SK-N-SH treated with all-trans-retinoic acid at 6 μM for 48 hours (cell line): ENCODE measurements around the gene JARID2.

ENCODE experiments used
- ARNTL ChIP-seq: fragments of 450-650 bp; formaldehyde crosslinking; IDR thresholded peaks from 2 replicates; pipeline ENCODE4 v1.5.0; 2020; ENCODE audit warnings: low read depth, mild to moderate bottlenecking, moderate library complexity, borderline replicate concordance
- ESRRG ChIP-seq: fragments of 250-450 bp; sonication (Bioruptor Pico); IDR thresholded peaks from 2 replicates; pipeline ENCODE4 v1.6.1; 2021; ENCODE audit warnings: mild to moderate bottlenecking
- PPARA ChIP-seq: fragments of 250-450 bp; sonication (Bioruptor Pico); IDR thresholded peaks from 2 replicates; pipeline ENCODE4 v1.5.0; 2020; ENCODE audit warnings: mild to moderate bottlenecking, borderline replicate concordance
- RARB ChIP-seq: fragments of 250-450 bp; sonication (Bioruptor Pico); IDR thresholded peaks from 2 replicates; pipeline ENCODE4 v1.8.0; 2021; ENCODE audit warnings: mild to moderate bottlenecking, moderate library complexity
- TCF4 ChIP-seq: fragments of 250-450 bp; sonication (Bioruptor Pico); IDR thresholded peaks from 2 replicates; pipeline ENCODE4 v1.8.0; 2021; ENCODE audit warnings: mild to moderate bottlenecking, moderate library complexity, borderline replicate concordance
- TOX ChIP-seq: fragments of 250-450 bp; sonication (Bioruptor Pico); IDR thresholded peaks from 2 replicates; pipeline ENCODE4 v1.8.0; 2021; ENCODE audit warnings: mild to moderate bottlenecking, moderate library complexity, borderline replicate concordance
- ZC3H10 ChIP-seq: fragments of 250-450 bp; sonication (Bioruptor Pico); IDR thresholded peaks from 2 replicates; pipeline ENCODE4 v1.5.1; 2021; ENCODE audit warnings: mild to moderate bottlenecking, moderate library complexity
- ZFP30 ChIP-seq: fragments of 450-650 bp; formaldehyde crosslinking; IDR thresholded peaks from 2 replicates; pipeline ENCODE4 v1.5.0; 2022; ENCODE audit warnings: mild to moderate bottlenecking, moderate library complexity
- ZNF70 ChIP-seq: fragments of 450-650 bp; formaldehyde crosslinking; IDR thresholded peaks from 2 replicates; pipeline ENCODE4 v1.5.0; 2020; ENCODE audit warnings: mild to moderate bottlenecking, moderate library complexity
- TF ChIP-seq, protein P1 (sequence below): fragments of 250-450 bp; sonication (Bioruptor Pico); IDR thresholded peaks from 2 replicates; pipeline ENCODE4 v1.8.0; 2020; ENCODE audit warnings: mild to moderate bottlenecking, moderate library complexity, borderline replicate concordance
- TF ChIP-seq, protein P2 (sequence below): fragments of 250-450 bp; sonication (Bioruptor Pico); IDR thresholded peaks from 2 replicates; pipeline ENCODE4 v1.5.1; 2020; ENCODE audit warnings: low read depth, mild to moderate bottlenecking, moderate library complexity
- TF ChIP-seq, protein P3 (sequence below): fragments of 250-450 bp; sonication (Bioruptor Pico); IDR thresholded peaks from 2 replicates; pipeline ENCODE4 v1.5.1; 2021; ENCODE audit warnings: mild to moderate bottlenecking, moderate library complexity
- TF ChIP-seq, protein P4 (sequence below): fragments of 250-450 bp; sonication (Bioruptor Pico); IDR thresholded peaks from 2 replicates; pipeline ENCODE4 v1.5.0; 2020; ENCODE audit warnings: mild to moderate bottlenecking, moderate library complexity
- TF ChIP-seq, protein P5 (sequence below): fragments of 250-450 bp; sonication (Bioruptor Pico); IDR thresholded peaks from 2 replicates; pipeline ENCODE4 v1.8.0; 2021; ENCODE audit warnings: low read depth, mild to moderate bottlenecking, moderate library complexity, borderline replicate concordance

DNA sequence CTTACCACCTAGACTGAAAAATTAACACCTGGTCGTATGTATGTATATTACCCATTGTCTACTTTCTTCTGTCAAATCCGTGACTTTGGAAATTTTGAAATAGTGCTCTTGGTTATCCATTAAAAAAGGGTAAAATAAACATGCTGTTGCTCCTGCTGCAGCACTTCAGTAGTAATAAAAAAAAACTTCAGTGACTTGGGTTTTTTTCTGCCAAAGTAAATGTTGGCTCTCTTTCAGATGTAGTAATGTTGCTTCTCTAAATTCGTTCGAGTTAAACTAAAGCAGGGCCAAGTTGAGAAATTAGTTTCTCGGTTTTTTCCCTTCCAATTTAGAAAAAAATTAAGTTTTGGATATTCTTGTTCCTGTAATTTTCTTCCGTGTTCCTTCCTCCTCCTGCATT, 34.2 kb downstream of the JARID2 start:
- TF ChIP-seq ESRRG (CRISPR knock-in tag): no peak
- no peak for TF ChIP-seq ZFP30 (CRISPR knock-in tag)
- no peak for TF ChIP-seq ZC3H10 (CRISPR knock-in tag)
- TF ChIP-seq, protein P1, sequence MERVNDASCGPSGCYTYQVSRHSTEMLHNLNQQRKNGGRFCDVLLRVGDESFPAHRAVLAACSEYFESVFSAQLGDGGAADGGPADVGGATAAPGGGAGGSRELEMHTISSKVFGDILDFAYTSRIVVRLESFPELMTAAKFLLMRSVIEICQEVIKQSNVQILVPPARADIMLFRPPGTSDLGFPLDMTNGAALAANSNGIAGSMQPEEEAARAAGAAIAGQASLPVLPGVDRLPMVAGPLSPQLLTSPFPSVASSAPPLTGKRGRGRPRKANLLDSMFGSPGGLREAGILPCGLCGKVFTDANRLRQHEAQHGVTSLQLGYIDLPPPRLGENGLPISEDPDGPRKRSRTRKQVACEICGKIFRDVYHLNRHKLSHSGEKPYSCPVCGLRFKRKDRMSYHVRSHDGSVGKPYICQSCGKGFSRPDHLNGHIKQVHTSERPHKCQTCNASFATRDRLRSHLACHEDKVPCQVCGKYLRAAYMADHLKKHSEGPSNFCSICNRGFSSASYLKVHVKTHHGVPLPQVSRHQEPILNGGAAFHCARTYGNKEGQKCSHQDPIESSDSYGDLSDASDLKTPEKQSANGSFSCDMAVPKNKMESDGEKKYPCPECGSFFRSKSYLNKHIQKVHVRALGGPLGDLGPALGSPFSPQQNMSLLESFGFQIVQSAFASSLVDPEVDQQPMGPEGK (CRISPR knock-in tag): no peak
- no peak for TF ChIP-seq ARNTL (CRISPR knock-in tag)
- TF ChIP-seq RARB: no peak
- no peak for TF ChIP-seq TCF4
- no peak for TF ChIP-seq ZNF70
- TF ChIP-seq, protein P2, sequence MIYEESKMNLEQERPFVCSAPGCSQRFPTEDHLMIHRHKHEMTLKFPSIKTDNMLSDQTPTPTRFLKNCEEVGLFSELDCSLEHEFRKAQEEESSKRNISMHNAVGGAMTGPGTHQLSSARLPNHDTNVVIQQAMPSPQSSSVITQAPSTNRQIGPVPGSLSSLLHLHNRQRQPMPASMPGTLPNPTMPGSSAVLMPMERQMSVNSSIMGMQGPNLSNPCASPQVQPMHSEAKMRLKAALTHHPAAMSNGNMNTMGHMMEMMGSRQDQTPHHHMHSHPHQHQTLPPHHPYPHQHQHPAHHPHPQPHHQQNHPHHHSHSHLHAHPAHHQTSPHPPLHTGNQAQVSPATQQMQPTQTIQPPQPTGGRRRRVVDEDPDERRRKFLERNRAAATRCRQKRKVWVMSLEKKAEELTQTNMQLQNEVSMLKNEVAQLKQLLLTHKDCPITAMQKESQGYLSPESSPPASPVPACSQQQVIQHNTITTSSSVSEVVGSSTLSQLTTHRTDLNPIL (CRISPR knock-in tag): no peak
- TF ChIP-seq TOX (CRISPR knock-in tag): no peak
- TF ChIP-seq, protein P3, sequence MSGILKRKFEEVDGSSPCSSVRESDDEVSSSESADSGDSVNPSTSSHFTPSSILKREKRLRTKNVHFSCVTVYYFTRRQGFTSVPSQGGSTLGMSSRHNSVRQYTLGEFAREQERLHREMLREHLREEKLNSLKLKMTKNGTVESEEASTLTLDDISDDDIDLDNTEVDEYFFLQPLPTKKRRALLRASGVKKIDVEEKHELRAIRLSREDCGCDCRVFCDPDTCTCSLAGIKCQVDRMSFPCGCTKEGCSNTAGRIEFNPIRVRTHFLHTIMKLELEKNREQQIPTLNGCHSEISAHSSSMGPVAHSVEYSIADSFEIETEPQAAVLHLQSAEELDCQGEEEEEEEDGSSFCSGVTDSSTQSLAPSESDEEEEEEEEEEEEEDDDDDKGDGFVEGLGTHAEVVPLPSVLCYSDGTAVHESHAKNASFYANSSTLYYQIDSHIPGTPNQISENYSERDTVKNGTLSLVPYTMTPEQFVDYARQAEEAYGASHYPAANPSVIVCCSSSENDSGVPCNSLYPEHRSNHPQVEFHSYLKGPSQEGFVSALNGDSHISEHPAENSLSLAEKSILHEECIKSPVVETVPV (CRISPR knock-in tag): no peak
- TF ChIP-seq, protein P4, sequence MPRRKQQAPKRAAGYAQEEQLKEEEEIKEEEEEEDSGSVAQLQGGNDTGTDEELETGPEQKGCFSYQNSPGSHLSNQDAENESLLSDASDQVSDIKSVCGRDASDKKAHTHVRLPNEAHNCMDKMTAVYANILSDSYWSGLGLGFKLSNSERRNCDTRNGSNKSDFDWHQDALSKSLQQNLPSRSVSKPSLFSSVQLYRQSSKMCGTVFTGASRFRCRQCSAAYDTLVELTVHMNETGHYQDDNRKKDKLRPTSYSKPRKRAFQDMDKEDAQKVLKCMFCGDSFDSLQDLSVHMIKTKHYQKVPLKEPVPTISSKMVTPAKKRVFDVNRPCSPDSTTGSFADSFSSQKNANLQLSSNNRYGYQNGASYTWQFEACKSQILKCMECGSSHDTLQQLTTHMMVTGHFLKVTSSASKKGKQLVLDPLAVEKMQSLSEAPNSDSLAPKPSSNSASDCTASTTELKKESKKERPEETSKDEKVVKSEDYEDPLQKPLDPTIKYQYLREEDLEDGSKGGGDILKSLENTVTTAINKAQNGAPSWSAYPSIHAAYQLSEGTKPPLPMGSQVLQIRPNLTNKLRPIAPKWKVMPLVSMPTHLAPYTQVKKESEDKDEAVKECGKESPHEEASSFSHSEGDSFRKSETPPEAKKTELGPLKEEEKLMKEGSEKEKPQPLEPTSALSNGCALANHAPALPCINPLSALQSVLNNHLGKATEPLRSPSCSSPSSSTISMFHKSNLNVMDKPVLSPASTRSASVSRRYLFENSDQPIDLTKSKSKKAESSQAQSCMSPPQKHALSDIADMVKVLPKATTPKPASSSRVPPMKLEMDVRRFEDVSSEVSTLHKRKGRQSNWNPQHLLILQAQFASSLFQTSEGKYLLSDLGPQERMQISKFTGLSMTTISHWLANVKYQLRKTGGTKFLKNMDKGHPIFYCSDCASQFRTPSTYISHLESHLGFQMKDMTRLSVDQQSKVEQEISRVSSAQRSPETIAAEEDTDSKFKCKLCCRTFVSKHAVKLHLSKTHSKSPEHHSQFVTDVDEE: no peak
- TF ChIP-seq, protein P5, sequence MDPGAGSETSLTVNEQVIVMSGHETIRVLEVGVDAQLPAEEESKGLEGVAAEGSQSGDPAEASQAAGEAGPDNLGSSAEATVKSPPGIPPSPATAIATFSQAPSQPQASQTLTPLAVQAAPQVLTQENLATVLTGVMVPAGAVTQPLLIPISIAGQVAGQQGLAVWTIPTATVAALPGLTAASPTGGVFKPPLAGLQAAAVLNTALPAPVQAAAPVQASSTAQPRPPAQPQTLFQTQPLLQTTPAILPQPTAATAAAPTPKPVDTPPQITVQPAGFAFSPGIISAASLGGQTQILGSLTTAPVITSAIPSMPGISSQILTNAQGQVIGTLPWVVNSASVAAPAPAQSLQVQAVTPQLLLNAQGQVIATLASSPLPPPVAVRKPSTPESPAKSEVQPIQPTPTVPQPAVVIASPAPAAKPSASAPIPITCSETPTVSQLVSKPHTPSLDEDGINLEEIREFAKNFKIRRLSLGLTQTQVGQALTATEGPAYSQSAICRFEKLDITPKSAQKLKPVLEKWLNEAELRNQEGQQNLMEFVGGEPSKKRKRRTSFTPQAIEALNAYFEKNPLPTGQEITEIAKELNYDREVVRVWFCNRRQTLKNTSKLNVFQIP (CRISPR knock-in tag): no peak
- TF ChIP-seq PPARA (CRISPR knock-in tag): no peak
